GM23338 (cell line): ENCODE data around the gene FN1. TPM values are rescaled to one million over a fixed set of nuclear protein-coding genes. Genes with fewer than 3 reads are reported as not detected.

Source experiments
- ATAC-seq: fragments of 200-7000 bp; cut with Tn5 transposase; 3 replicates; pipeline ENCODE4 v1.9.1; 2020
- DNase-seq: peaks from one replicate; pipeline ENCODE4 v3.0.0-alpha.2; 2015; ENCODE audit warnings: low spot score
- H2AFZ ChIP-seq: fragments of 200-600 bp; sonication (generic); 2 replicates; pipeline ENCODE4 v1.8.0; 2016; ENCODE audit warnings: antibody characterized with exemption, mild to moderate bottlenecking, moderate library complexity
- H3F3A ChIP-seq: fragments of 200-600 bp; sonication (generic); replicated peaks from 2 replicates; pipeline ENCODE4 v1.8.0; 2017; ENCODE audit warnings: antibody characterized with exemption, mixed run types, low read depth
- H3K27ac ChIP-seq: fragments of 200-600 bp; sonication (generic); 2 replicates; pipeline ENCODE4 v1.6.1; 2016; ENCODE audit warnings: low read depth
- H3K27me3 ChIP-seq: fragments of 200-600 bp; sonication (generic); 2 replicates; pipeline ENCODE4 v1.8.0; 2016; ENCODE audit warnings: mild to moderate bottlenecking, mixed run types, moderate library complexity; ENCODE audit not compliant: insufficient read depth
- H3K36me3 ChIP-seq: fragments of 200-600 bp; sonication (generic); 2 replicates; pipeline ENCODE4 v1.8.0; 2016; ENCODE audit warnings: mild to moderate bottlenecking; ENCODE audit not compliant: insufficient read depth
- H3K4me1 ChIP-seq: fragments of 200-600 bp; sonication (generic); 2 replicates; pipeline ENCODE4 v1.8.0; 2016; ENCODE audit warnings: mild to moderate bottlenecking, moderate library complexity; ENCODE audit not compliant: insufficient read depth
- H3K4me2 ChIP-seq: fragments of 200-600 bp; sonication (generic); 2 replicates; pipeline ENCODE4 v1.7.1; 2017; ENCODE audit warnings: mixed run types
- H3K4me3 ChIP-seq: fragments of 200-600 bp; sonication (generic); 2 replicates; pipeline ENCODE4 v1.6.1; 2016; ENCODE audit warnings: mixed run types
- H3K79me2 ChIP-seq: fragments of 200-600 bp; sonication (generic); replicated peaks from 2 replicates; pipeline ENCODE4 v1.8.0; 2017; ENCODE audit warnings: mild to moderate bottlenecking; ENCODE audit not compliant: insufficient read depth
- H3K9me2 ChIP-seq: fragments of 200-600 bp; sonication (generic); 2 replicates; pipeline ENCODE4 v1.8.0; 2017; ENCODE audit not compliant: insufficient read depth
- H4K20me1 ChIP-seq: fragments of 200-600 bp; sonication (generic); replicated peaks from 2 replicates; pipeline ENCODE4 v1.8.0; 2017; ENCODE audit warnings: mild to moderate bottlenecking; ENCODE audit not compliant: insufficient read depth
- H3K27ac Mint-ChIP-seq: 2 replicates; pipeline ENCODE4 v1.8.0; 2020; ENCODE audit warnings: inconsistent platforms, mild to moderate bottlenecking, moderate library complexity, mixed read lengths
- H3K27me3 Mint-ChIP-seq: 3 replicates; pipeline ENCODE4 v1.8.0; 2022; ENCODE audit warnings: low read depth, mild to moderate bottlenecking, moderate library complexity, mixed read lengths, inconsistent platforms; ENCODE audit not compliant: insufficient read depth, poor library complexity
- H3K36me3 Mint-ChIP-seq: 3 replicates; pipeline ENCODE4 v1.8.0; 2021; ENCODE audit warnings: low read depth, mild to moderate bottlenecking, inconsistent platforms, moderate library complexity, mixed read lengths
- H3K4me1 Mint-ChIP-seq: 3 replicates; pipeline ENCODE4 v1.8.0; 2020; ENCODE audit warnings: mild to moderate bottlenecking, inconsistent platforms, mixed read lengths
- H3K4me3 Mint-ChIP-seq: 3 replicates; pipeline ENCODE4 v1.8.0; 2021; ENCODE audit warnings: moderate library complexity, mild to moderate bottlenecking, inconsistent platforms, mixed read lengths
- H3K9me3 Mint-ChIP-seq: 3 replicates; pipeline ENCODE4 v1.8.0; 2020; ENCODE audit warnings: moderate library complexity, mild to moderate bottlenecking, inconsistent platforms, mixed read lengths
- CREB1 ChIP-seq: fragments of 250-450 bp; sonication (Bioruptor Pico); IDR thresholded peaks from 2 replicates; pipeline ENCODE4 v1.5.0; 2020; ENCODE audit warnings: low read depth, mild to moderate bottlenecking, moderate library complexity
- ETS1 ChIP-seq: IDR thresholded peaks from 2 replicates; pipeline ENCODE4 v1.6.1; 2016; ENCODE audit warnings: antibody characterized with exemption
- EZH2 ChIP-seq: fragments of 200-600 bp; sonication (generic); IDR thresholded peaks from one replicate; pipeline ENCODE4 v1.8.0; 2017; ENCODE audit warnings: antibody characterized with exemption, mild to moderate bottlenecking, low read depth; ENCODE audit not compliant: unreplicated experiment
- EZH2phosphoT487 ChIP-seq: fragments of 200-600 bp; sonication (generic); IDR thresholded peaks from one replicate; pipeline ENCODE4 v1.8.1; 2018; ENCODE audit warnings: antibody characterized with exemption; ENCODE audit not compliant: unreplicated experiment
- JUNB ChIP-seq: IDR thresholded peaks from one replicate; pipeline ENCODE4 v1.6.1; 2016; ENCODE audit warnings: antibody characterized with exemption; ENCODE audit not compliant: unreplicated experiment
- REST ChIP-seq: IDR thresholded peaks from one replicate; pipeline ENCODE4 v1.6.1; 2018; ENCODE audit warnings: antibody characterized with exemption; ENCODE audit not compliant: unreplicated experiment
- STAT1 ChIP-seq: IDR thresholded peaks from one replicate; pipeline ENCODE4 v1.6.1; 2016; ENCODE audit warnings: antibody characterized with exemption; ENCODE audit not compliant: unreplicated experiment
- ZNF114 ChIP-seq: fragments of 250-450 bp; sonication (Bioruptor Pico); IDR thresholded peaks from 2 replicates; pipeline ENCODE4 v1.5.0; 2020; ENCODE audit warnings: mild to moderate bottlenecking, moderate library complexity
- ZNF331 ChIP-seq: fragments of 250-450 bp; sonication (Bioruptor Pico); IDR thresholded peaks from 2 replicates; pipeline ENCODE4 v1.5.0; 2020; ENCODE audit warnings: low read depth, mild to moderate bottlenecking, moderate library complexity
- ZNF462 ChIP-seq: fragments of 250-450 bp; sonication (Bioruptor Pico); IDR thresholded peaks from 2 replicates; pipeline ENCODE4 v1.5.0; 2020; ENCODE audit warnings: mild to moderate bottlenecking, moderate library complexity
- polyA plus RNA-seq: library from polyadenylated mRNA; unstranded; fragments of >200 nt; fragmentation: Nextera tagmentation; extraction: Ambion mirVana; gene quantifications from 2 replicates; pipeline ENCODE4 v1.2.1, GENCODE V29; 2016
- total RNA-seq: library from RNA; depleted of rRNA; stranded (reverse); fragments of >200 nt; shearing (Covaris generic); gene quantifications from 2 replicates; pipeline ENCODE4 v1.2.3, GENCODE V29; 2014

Gene FN1
- total and polyA plus RNA-seq, 2 experiments from 2014 or later: 79.6 to 255 TPM

- no peaks in the 10 kb centered on the region; the same call in 1 of the 2 replicates for H4K20me1 ChIP-seq
Measured at GRCh38 chr2:215367662-215368492, 68.0 kb downstream of the FN1 start.

More at GRCh38 chr2:215367662-215368492, 68.0 kb downstream of the FN1 start:
- no peaks in the 10 kb centered on the region for H3K27me3 Mint-ChIP-seq
- peaks cover 50% of the 10 kb centered on the region; the same call in 1 of the 2 replicates for H3K36me3 ChIP-seq
- H3K4me1 Mint-ChIP-seq: peaks cover 6% of the 10 kb centered on the region; the same call in 2 of the 3 replicates
- no peak overlapping the region for H3K27ac ChIP-seq
- H3F3A ChIP-seq: no peaks in the 10 kb centered on the region
- H3K36me3 Mint-ChIP-seq: peaks cover 44% of the 10 kb centered on the region
- H3K4me2 ChIP-seq: no peak overlapping the region
- no peak overlapping the region for H3K27ac Mint-ChIP-seq
- no peak overlapping the region for H3K4me3 ChIP-seq
- ATAC-seq (no peak), DNase-seq (no peak)
- TF ChIP-seq EZH2 (no peak), ZNF462 (CRISPR knock-in tag) (no peak), ZNF331 (CRISPR knock-in tag) (no peak), ETS1 (no peak), REST (no peak), JUNB (no peak), STAT1 (no peak), EZH2phosphoT487 (no peak), ZNF114 (CRISPR knock-in tag) (no peak), CREB1 (CRISPR knock-in tag) (no peak)
- H3K79me2 ChIP-seq: no peaks in the 10 kb centered on the region
- H2AFZ ChIP-seq: no peak overlapping the region
- H3K4me1 ChIP-seq: no peaks in the 10 kb centered on the region
- H3K9me3 Mint-ChIP-seq: no peaks in the 10 kb centered on the region
- no peaks in the 10 kb centered on the region for H3K27me3 ChIP-seq
- H3K9me2 ChIP-seq: no peaks in the 10 kb centered on the region; the same call in 1 of the 2 replicates
- no peak overlapping the region for H3K4me3 Mint-ChIP-seq
